ENCODE results near the gene MISP.

The MISP gene

GRCh38 chr19:747432-748273, 3.3 kb upstream of the MISP start:
- FAIRE-seq, result no peak

GRCh38 chr19:748274-748598, 2.7 kb upstream of the MISP start:
- no peak for FAIRE-seq

- FAIRE-seq, result no peak
These were observed 1.1 kb upstream of the MISP start for GRCh38 chr19:749811-750210.

DNA sequence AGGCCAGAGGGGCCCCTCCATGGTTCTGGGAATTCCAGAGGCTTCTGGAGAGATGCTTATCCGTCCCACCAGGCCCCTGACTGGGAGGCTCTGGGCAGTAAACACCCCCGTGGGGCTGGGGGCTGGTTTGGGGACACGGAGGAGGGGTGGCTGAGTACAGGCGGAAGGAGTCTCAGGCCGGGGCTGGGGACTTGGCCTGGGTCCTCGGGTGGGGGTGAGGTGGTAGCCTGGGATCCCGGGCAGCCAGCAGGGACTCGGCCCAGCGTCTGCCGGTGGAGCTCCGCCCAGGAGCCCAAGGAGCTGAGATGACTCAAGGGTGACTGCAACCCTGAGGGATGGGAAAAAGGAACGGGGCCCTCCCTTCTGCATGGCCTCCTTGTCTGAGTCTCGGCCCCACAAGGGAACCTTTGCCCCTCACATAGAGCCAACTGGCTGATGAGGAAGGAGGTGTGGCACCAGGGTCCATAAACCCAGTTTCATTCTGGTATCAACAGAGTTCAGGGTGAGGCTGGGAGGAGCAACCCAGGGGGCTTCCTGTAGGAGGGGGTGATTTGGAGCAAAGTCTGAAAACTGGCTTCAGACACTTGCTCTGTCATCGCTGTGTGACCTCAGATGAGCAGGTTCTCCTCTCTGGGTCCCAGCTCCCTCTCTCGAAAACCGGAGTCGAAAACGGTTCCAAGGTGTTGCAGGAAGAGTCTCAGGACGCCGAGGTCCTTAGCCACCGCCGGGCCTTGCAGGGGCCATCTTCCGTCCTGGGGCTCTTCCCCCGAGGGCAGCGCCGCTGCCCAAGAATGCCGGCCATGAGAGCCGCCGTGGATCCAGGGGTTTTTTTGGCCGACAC, 809 bp downstream of the MISP start:
- FAIRE-seq, result no peak

DNA sequence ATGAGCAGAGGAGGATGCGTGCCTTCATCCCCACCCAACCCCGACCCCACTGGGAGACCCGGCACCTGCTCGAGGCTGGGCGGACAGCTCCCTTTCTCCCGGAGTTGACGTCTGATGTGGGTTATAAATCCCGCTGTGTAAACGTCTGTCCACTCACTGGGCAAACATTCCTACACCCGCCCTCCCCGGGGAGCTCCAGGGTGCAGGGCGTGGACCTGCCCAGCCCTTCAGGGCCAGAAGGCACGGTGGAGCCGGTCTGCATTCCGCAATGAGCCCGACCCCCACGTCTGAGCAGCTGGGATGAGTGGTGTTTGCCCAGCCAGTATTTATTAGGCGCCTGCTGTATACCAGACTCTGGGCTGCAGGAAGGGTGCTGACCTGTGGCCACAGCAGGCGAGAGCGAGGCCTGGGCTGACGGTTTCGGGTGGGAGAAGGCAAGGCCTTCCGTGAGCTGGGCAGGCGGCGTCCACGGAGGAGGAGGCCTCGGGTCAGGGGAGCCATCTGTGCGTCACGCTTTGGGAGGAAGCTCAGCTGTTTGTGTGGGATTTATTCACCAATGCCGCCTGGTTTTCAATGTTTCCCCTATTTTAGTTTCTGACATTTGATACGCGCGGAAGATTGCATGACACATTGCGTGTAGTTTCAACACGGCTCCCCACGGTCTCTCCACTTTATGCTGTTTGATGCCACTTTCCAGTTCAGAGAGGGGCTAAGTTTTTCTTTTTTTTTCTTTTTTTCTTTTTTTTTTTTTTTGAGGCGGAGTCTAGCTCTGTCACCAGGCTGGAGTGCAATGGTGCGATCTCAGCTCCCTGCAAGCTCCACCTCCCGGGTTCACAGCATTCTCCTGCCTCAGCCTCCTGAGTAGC, 2.0 kb downstream of the MISP start:
- FAIRE-seq, result no peak

GRCh38 chr19:754530-754929, 3.6 kb downstream of the MISP start:
- no peak for FAIRE-seq

- no peak for FAIRE-seq
These were observed 4.2 kb downstream of the MISP start for GRCh38 chr19:755063-755462.

DNA sequence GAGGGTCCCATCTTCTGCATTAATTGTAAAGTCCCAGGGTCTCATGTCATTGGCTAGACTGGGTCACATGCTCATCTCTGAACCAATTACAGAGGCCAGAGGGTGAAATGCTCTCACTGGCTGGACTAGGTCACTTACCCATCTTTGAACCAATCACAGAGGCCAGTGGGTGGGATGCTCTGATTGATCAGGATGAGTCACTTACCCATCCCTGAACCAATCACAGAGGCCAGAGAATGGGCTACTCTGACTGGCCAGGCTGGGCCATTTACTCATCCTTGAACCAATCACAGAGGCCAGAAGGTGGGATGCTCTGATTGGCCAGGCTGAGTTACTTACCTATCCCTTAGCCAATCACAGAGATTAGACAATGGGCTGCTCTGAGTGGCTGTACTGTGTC, 5.3 kb downstream of the MISP start:
- no peak for FAIRE-seq

DNA sequence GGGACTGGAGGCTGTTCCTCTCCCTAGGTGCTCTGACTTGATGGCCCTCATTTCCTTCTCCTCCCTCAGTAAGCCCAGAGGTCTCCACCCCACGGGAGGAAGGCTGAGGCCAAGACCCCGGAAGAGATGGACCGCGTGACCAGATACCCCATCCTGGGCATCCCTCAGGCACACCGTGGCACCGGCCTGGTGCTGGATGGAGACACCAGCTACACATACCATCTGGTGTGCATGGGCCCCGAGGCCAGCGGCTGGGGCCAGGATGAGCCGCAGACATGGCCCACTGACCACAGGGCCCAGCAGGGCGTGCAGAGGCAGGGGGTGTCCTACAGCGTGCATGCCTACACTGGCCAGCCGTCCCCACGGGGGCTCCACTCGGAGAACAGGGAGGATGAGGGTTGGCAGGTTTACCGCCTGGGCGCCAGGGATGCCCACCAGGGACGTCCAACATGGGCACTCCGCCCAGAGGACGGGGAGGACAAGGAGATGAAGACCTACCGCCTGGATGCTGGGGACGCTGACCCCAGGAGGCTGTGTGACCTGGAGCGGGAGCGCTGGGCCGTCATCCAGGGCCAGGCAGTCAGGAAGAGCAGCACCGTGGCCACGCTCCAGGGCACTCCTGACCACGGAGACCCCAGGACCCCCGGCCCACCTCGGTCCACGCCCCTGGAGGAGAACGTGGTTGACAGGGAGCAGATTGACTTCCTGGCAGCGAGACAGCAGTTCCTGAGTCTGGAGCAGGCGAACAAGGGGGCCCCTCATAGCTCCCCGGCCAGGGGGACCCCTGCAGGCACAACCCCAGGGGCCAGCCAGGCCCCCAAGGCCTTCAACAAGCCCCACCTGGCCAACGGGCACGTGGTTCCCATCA, 6.1 kb downstream of the MISP start:
- no peak for FAIRE-seq

GRCh38 chr19:757811-758668, 7.1 kb downstream of the MISP start:
- no peak for FAIRE-seq

DNA sequence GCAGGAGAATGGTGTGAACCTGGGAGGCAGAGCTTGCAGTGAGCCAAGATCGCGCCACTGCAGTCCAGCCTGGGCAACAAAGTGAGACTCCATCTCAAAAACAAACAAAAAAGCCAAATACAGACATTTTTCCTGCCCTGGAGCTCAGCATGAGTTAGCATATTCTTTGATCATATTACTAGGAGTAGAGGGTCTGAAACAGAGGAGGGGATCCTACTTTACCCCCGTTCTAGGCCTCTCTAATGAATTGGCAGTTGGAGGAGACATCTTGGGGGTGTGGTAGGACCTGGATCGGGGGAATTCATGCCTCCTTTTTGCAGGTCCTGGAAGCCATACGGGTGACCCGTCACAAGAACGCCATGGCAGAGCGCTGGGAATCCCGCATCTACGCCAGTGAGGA, 12.3 kb downstream of the MISP start:
- FAIRE-seq, result no peak

DNA sequence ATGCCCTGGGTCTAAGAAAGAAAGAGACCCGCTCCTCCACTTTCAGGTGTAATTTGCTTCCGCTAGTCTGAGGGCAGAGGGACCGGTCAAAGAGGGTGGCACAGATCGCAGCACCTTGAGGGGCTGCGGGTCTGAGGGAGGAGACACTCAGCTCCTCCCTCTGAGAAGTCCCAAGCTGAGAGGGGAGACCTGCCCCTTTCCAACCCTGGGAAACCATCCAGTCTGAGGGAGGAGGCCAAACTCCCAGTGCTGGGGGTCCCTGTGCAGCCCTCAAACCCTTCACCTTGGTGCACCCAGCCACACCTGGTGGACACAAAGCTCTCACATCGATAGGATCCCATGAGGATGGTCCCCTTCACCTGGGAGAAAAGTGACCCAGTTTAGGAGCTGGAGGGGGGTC, 13.0 kb downstream of the MISP start:
- no peak for FAIRE-seq

DNA sequence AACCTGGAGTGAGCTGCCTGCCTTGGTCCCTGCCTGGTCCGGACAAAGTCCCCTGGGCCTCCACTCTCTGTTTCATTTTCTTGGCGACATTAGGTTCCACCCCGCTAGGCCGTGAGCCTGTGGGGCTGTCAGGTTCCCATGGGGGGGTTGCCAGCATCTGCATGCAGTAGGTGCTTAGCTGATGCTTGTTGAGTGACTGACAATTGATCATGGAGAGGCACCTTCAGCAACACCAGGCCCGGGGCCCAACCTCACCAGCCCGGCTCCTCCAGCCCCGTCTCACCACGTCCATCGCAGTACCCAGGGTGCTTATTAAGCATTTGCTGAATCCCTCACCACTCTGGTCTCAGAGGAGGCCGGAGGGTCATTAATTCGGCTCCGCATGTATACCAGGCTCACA, 13.4 kb downstream of the MISP start:
- no peak for FAIRE-seq

- FAIRE-seq, result no peak
These were observed 14.3 kb downstream of the MISP start for GRCh38 chr19:765179-765738.

- no peak for FAIRE-seq
These were observed 17.5 kb downstream of the MISP start for GRCh38 chr19:768424-768823.

GRCh38 chr19:769616-770015, 18.7 kb downstream of the MISP start:
- no peak for FAIRE-seq

DNA sequence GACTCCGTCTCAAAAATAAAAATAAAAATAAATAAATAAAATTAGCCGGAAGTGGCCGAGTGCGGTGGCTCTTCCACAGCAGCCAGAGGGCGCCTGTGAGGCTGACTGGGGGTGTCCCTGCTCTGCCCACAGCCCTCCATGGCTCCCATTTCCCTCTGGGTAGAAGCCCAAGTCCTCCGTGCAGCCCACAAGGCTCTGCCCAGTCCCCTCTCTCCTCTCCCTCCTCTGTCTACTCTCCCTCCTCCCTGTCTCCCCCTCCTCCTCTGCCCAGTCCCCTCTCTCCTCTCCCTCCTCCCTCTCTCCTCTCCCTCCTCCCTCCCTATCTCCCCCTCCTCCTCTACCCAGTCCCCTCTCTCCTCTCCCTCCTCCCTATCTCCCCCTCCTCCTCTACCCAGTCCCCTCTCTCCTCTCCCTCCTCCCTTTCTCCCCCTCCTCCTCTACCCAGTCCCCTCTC, 20.4 kb downstream of the MISP start:
- FAIRE-seq, result no peak

DNA sequence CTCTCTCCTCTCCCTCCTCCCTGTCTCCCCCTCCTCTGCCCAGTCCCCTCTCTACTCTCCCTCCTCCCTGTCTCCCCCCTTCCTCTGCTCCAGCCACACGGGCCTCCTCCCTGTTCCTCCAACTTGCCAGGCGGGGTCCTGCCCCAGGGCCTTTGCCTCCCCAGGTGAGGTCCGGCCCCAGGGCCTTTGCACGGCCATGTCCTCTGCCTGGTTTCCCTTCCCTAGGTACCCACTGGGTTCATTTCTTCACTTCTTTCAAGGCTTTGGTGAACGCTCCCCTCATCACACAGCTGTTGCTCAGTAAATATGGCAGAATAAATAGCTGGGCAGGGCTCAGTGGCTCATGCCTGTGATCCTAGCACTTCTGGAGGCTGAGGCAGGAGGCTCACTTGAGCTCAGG, 21.2 kb downstream of the MISP start:
- FAIRE-seq, result no peak

DNA sequence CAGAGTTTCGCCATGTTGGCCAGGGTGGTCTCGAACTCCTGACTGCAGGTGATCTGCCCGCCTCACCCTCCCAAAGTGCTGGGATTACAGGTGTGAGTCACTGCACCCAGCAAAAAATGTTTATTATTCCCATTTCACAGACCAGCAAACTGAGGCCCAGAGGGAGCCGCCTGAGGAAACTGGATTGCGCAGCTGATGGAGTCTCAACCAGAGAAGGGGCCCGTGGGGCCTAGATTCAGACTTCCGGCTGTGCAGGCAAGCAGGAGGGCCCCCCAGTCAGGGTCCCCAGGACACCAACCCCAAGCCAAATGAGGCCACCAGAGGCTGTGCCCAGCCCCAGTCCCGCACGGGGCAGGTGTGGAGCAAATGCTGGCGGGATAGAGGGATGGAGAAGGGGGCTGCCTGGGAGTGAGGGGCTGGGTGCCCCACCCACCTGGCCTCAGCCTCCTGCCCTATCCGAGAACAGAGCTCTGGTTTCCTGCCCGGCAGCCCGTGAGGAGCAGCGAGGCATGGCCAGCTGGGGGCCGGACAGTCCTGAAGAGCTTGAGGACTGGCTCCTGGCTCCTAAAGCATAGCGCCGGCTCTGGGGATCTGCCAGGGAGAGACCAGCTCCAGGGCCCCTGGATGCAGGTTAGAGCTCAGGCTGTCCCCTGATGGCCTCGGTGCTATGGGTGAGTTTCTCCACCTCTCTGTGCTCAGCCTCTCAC, 22.0 kb downstream of the MISP start:
- FAIRE-seq, result no peak

DNA sequence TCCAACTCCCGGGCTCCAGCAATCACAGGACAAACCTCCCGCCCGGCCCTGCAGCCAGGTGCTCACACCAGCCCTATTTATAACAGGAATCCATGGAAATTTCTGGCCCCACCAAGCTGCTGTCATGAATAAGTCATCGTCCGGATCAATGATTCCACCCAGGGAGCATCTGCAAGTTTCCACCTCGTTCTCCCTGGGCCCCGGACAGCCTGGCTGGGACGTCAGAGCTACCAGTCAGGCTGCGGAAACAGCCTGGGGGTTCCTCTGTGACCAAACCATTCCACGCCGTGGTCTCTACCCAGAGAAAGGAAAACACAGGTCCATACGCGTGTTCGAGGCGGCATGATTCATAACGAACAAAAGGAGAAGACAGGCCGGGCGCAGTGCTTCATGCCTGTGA, 25.6 kb downstream of the MISP start:
- no peak for FAIRE-seq
